NAMALWA (cell line): Measurements from ENCODE around the gene USP13.
"Not testable (repeated sequence)": the region's sequence is repeated elsewhere in the genome, so short reads cannot be mapped to it uniquely, and the experiment has no call there.

Experiments
- DNase-seq: peaks from one replicate; pipeline ENCODE4 v3.0.0-alpha.2; 2015; ENCODE audit warnings: low spot score

USP13 gene

GRCh38 chr3:179735321-179735720 lies 82.5 kb downstream of the USP13 start:
- no peak for DNase-seq

- no peak for DNase-seq
These were observed 86.2 kb downstream of the USP13 start for GRCh38 chr3:179738998-179739397.

DNA sequence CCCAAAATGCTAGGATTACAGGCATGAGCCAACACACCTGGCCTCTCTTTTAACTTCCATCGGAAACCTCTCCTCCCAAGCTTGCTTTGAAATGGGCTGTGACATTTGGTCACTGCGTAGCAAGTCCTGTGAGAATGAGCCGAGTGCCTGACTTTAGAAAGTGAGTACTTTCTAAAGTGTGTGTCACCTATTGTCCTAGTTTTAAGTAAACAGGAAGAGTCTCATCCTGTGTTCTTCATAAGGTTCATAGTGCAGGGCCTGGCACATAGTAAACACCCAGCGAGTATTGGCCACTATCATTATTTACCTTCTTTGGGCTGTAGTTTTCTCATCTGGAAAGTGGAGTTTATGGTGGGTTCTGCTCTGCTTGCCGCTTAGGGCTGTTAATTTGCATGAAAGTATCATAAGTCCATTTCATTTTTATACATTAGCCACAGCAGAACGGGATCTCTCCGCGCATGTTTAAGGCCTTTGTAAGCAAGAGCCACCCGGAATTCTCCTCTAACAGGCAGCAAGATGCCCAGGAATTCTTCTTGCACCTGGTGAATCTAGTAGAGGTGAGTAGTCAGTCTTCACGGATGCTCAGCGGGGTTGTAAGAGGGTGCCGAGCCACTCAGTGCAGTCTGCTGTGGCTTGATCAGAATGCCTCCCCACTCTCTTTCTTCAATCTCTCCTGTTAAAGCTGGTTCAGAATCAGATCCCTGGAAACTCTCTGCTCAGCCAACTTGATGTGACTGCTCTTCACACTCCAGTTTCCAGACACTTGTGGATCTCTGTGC lies 87.2 kb downstream of the USP13 start:
- no peak for DNase-seq

DNA sequence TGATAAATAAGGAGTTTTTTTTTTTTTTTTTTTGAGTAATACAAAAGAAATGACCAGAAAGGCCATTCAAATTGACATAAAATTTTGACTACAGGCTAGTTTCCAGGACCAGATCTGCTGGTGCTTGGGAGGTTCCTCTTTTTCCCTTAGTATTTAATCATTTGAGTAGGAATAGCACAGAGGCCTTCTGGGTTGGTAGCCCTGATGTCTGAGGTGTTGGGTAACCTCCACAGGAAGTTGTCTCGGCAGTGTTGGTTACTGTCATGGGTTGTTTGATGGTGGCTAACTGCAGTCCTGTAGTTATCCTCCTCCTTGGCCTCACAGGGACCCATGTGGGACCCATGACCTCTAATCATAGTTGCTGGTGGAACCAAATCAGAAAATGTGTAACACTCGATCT lies 91.1 kb downstream of the USP13 start:
- no peak for DNase-seq

DNA sequence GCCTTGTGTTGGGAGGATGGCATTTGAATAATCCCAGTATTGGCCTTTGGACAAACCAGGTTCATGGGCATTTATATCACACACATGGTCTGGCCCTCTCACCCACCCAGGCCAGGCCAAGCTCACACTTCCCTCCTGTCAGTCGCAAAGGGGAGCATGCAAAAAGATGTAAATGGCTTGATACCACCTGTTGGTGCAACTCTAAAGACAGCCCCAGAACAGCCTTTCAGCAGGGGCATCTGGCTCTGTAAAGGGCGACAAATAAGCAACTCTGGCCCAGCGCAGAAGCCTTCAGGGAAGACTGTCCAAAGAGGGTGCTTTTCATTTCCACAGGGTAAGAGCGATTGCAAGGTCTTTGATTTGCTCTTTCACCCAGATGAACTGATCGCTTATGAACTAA lies 91.8 kb downstream of the USP13 start:
- no peak for DNase-seq

DNA sequence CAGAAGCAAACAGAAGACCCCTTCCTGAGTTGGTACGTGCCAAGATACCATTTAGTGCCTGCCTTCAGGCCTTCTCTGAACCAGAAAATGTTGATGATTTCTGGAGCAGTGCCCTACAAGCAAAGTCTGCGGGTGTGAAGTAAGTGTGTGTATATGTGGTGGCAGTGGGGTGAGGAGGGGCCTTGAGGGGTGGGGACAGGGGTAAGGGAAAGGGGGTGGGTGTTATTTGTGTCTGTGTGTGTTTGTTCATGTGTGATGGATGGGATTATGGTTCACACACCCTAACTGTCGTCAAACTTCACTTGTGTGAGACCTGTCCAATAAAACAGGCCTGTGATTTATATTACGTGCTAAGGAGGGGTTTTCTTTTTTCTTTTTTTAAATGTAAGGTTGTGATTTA lies 92.2 kb downstream of the USP13 start:
- no peak for DNase-seq

GRCh38 chr3:179745716-179746115 lies 92.9 kb downstream of the USP13 start:
- no peak for DNase-seq

- DNase-seq: peak; percentile 61
These were observed 98.0 kb downstream of the USP13 start for GRCh38 chr3:179750720-179751328.

GRCh38 chr3:179760944-179761343 lies 108.1 kb downstream of the USP13 start:
- DNase-seq: no peak

- no peak for DNase-seq
These were observed 112.6 kb downstream of the USP13 start for GRCh38 chr3:179765396-179765795.

GRCh38 chr3:179766416-179767133 lies 113.7 kb downstream of the USP13 start:
- DNase-seq: no peak

DNA sequence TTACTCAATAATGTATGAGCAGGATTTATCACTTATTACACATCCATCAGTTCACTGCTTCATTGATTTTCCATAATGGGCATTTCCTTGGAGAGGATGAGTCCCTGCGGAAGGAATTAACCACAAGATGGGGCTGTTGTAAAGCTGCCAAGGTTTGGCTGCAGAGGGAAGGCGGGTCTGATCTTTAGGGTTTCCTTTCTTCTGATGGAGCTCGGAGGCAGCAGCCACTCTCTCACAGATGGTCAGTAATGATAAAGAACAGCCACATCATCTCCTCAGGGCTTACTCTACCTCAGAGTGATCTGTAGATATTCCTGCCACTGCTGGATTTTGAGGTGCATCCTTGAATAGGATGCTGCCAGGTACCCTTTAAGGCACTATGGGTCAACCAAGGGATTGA lies 115.2 kb downstream of the USP13 start:
- DNase-seq: peak; percentile 15

- no peak for DNase-seq
These were observed 116.8 kb downstream of the USP13 start for GRCh38 chr3:179769411-179770247.

GRCh38 chr3:179771797-179772196 lies 119.0 kb downstream of the USP13 start:
- DNase-seq: no peak

GRCh38 chr3:179772297-179772696 lies 119.5 kb downstream of the USP13 start:
- DNase-seq: no peak

- DNase-seq: no peak
These were observed 122.7 kb downstream of the USP13 start for GRCh38 chr3:179775416-179776122.

GRCh38 chr3:179782841-179783240 lies 130.0 kb downstream of the USP13 start:
- not testable (repeated sequence) for DNase-seq

- DNase-seq: no peak
These were observed 136.2 kb downstream of the USP13 start for GRCh38 chr3:179788996-179789395.

DNA sequence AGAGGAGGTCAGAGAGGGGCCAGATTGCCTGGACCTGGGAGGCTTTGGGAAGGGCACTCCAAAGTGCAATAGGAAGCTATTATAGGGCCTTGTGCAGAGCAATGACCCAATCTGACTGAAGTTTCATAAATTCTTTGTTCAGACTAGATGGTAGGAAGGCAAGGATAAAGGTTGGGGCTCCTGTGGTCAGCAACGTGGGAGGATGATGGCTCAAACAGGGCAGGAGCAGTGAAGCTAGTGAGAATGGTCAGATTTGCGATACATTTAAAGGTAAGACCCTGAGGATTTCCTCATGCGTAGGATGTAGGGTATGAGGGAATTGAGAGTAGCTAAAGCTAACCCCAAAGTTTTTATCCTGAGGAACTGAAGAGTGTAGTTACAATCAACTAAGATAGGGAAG lies 139.0 kb downstream of the USP13 start:
- no peak for DNase-seq

DNA sequence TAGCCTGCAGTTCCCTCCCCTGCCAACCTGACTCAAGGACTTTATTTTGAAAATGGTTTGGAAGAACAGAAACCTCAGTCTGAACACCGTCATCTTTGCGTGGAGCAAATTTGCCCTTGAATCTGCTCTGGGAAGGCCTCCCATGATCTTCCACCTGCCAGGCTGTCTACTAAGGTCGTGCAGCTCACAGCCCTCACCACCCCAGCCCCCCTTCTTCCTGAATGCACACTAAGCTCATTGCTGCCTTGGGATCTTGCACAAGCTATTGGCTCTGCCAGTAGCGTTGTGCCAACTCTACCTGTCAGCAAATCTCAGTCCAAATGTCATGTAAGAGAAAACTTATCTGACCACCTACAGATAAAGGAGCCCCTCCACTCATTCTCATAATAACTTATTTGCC lies 141.5 kb downstream of the USP13 start:
- no peak for DNase-seq

DNA sequence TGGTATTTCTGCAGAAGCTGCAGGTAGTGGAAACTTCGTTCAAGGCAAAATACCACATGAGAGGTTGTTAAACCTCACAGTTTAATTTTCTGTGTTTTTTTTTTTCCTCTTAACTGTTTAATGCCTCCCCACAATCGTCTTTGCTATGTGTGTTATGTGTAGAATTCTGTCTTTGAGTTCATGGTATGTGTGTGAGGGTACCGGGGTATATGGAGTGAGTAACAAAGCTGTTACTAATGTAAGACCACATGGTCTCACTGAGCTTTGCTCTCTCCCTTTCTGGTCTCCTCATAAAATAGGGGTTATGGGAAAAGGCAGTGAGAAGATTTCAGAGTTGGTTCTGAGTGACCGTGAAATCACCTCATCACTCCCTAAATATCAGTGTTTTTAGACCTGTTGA lies 143.6 kb downstream of the USP13 start:
- DNase-seq: no peak

DNA sequence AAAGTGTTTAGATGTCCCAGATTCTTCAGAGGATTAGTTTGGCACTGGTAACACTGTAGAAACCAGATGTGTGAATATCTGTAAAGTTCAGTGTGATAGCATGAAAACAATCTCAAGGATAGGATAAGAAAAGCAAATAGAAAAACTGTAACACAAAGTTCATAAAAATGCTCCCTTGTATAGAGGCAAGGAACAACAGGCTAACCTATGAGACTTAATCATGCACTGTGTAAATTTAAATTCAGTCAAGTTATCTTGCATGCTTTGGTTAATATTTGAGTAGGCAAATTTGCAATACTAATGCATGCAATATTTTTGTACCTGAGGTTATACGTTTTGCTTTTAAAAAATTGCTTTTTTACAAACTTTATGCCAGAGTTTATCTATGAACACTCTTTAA lies 144.4 kb downstream of the USP13 start:
- no peak for DNase-seq
